HEK293 (cell line): ENCODE data around the gene UQCC2.

Source experiments
- CTCF ChIA-PET: fragments of 350-600 bp; formaldehyde crosslinking; extraction: SDS; loops from one replicate; lab custom pipeline; 2021; ENCODE audit warnings: antibody characterized with exemption; lab: Yijun Ruan, JAX
- POLR2A ChIA-PET: fragments of 300-600 bp; formaldehyde crosslinking; extraction: SDS; loops from one replicate; lab custom pipeline; 2020; ENCODE audit warnings: antibody characterized with exemption, inconsistent platforms; lab: Yijun Ruan, JAX
- H3K27ac ChIP-seq: fragments of 200-500 bp; sonication (Bioruptor generic); 2 replicates; pipeline ENCODE4 v1.5.1; 2014; ENCODE audit warnings: low read depth, low read length, control low read depth, inconsistent platforms; ENCODE audit errors: extremely low read depth
- H3K36me3 ChIP-seq, 2 experiments: fragments of 200-500 bp in 1 of 2; sonication (Bioruptor generic) in 1 of 2; 1 replicate in 1 of 2; 2 replicates in 1 of 2; pipeline ENCODE4 v1.5.1; 2014 to 2017; ENCODE audit warnings: inconsistent platforms in 2 of 2, low read length in 2 of 2; ENCODE audit not compliant: control insufficient read depth in 2 of 2, insufficient read depth in 1 of 2
- H3K4me1 ChIP-seq: fragments of 200-500 bp; sonication (Bioruptor generic); 2 replicates; pipeline ENCODE4 v1.5.1; 2014; ENCODE audit warnings: mild to moderate bottlenecking, low read length, inconsistent platforms; ENCODE audit not compliant: control insufficient read depth, insufficient read depth
- H3K4me3 ChIP-seq: 2 replicates; pipeline ENCODE4 v1.5.1; 2011; ENCODE audit warnings: low read depth, mild to moderate bottlenecking, control low read depth, low read length, moderate library complexity
- H3K9me3 ChIP-seq: fragments of 200-500 bp; sonication (Bioruptor generic); 2 replicates; pipeline ENCODE4 v1.5.1; 2014; ENCODE audit warnings: low read depth, low read length, inconsistent platforms; ENCODE audit not compliant: control insufficient read depth, insufficient read depth
- CTCF ChIP-seq: fragments of 450-650 bp; formaldehyde crosslinking; IDR thresholded peaks from 2 replicates; pipeline ENCODE4 v1.5.1; 2016; ENCODE audit warnings: missing biosample characterization, missing genetic modification characterization
- KLF16 ChIP-seq: fragments of 450-650 bp; formaldehyde crosslinking; IDR thresholded peaks from 2 replicates; pipeline ENCODE4 v1.5.1; 2017; ENCODE audit warnings: missing biosample characterization, missing genetic modification characterization
- SALL2 ChIP-seq: fragments of 450-650 bp; formaldehyde crosslinking; IDR thresholded peaks from 2 replicates; pipeline ENCODE4 v1.5.0; 2017; ENCODE audit warnings: missing biosample characterization, mild to moderate bottlenecking, missing genetic modification characterization, borderline replicate concordance
- TSHZ1 ChIP-seq: fragments of 450-650 bp; formaldehyde crosslinking; IDR thresholded peaks from 2 replicates; pipeline ENCODE4 v1.5.1; 2016; ENCODE audit warnings: missing biosample characterization, missing genetic modification characterization, borderline replicate concordance
- ZBTB20 ChIP-seq: fragments of 450-650 bp; formaldehyde crosslinking; IDR thresholded peaks from 2 replicates; pipeline ENCODE4 v1.5.1; 2016; ENCODE audit warnings: missing biosample characterization, missing genetic modification characterization
- ZFP41 ChIP-seq: fragments of 450-650 bp; formaldehyde crosslinking; IDR thresholded peaks from 2 replicates; pipeline ENCODE4 v1.5.1; 2016; ENCODE audit warnings: missing biosample characterization, missing genetic modification characterization, borderline replicate concordance
- ZNF184 ChIP-seq: fragments of 450-650 bp; IDR thresholded peaks from 2 replicates; pipeline ENCODE4 v1.5.1; 2018; ENCODE audit warnings: missing biosample characterization, mild to moderate bottlenecking, missing genetic modification characterization
- ZNF24 ChIP-seq: fragments of 450-650 bp; formaldehyde crosslinking; IDR thresholded peaks from 2 replicates; pipeline ENCODE4 v1.5.1; 2016; ENCODE audit warnings: missing biosample characterization, missing genetic modification characterization
- ZNF324 ChIP-seq: fragments of 450-650 bp; formaldehyde crosslinking; IDR thresholded peaks from 2 replicates; pipeline ENCODE4 v1.5.1; 2016; ENCODE audit warnings: missing biosample characterization, missing genetic modification characterization
- ZNF580 ChIP-seq: fragments of 450-650 bp; formaldehyde crosslinking; IDR thresholded peaks from 2 replicates; pipeline ENCODE4 v1.5.1; 2016; ENCODE audit warnings: missing biosample characterization, missing genetic modification characterization
- ZNF623 ChIP-seq: fragments of 450-650 bp; formaldehyde crosslinking; IDR thresholded peaks from 2 replicates; pipeline ENCODE4 v1.5.1; 2016; ENCODE audit warnings: missing biosample characterization, missing genetic modification characterization
- ZNF624 ChIP-seq: fragments of 450-650 bp; formaldehyde crosslinking; IDR thresholded peaks from 2 replicates; pipeline ENCODE4 v1.5.1; 2017; ENCODE audit warnings: missing biosample characterization, missing genetic modification characterization
- ZNF639 ChIP-seq: fragments of 450-650 bp; formaldehyde crosslinking; IDR thresholded peaks from 2 replicates; pipeline ENCODE4 v1.5.1; 2016; ENCODE audit warnings: missing biosample characterization, missing genetic modification characterization
- ZNF768 ChIP-seq: fragments of 450-650 bp; formaldehyde crosslinking; IDR thresholded peaks from 2 replicates; pipeline ENCODE4 v1.5.1; 2018; ENCODE audit warnings: missing biosample characterization, mild to moderate bottlenecking, missing genetic modification characterization
- ZSCAN18 ChIP-seq: fragments of 450-650 bp; formaldehyde crosslinking; IDR thresholded peaks from 2 replicates; pipeline ENCODE4 v1.5.1; 2016; ENCODE audit warnings: missing biosample characterization, missing genetic modification characterization

UQCC2 gene

GRCh38 chr6:33654831-33655554, 56.5 kb downstream of the UQCC2 start:
- Histone ChIP-seq H3K9me3 (no peaks in the 10 kb centered on the region), H3K4me3 (no peak overlapping the region), H3K36me3 (no peaks in the 10 kb centered on the region; a peak in 1 of 3 replicates), H3K27ac (no peak overlapping the region), H3K4me1 (no peaks in the 10 kb centered on the region)
- no peak for TF ChIP-seq ZNF768
- TF ChIP-seq ZSCAN18, result no peak
- no peak for TF ChIP-seq ZNF624
- TF ChIP-seq SALL2 (tag by site-specific recombination), result no peak
- TF ChIP-seq ZNF623 (tag by site-specific recombination), result no peak
- TF ChIP-seq ZFP41, result no peak
- ChIA-PET CTCF (interaction anchor here (0.6 to 1.5 kb wide), 7 partner anchors 20 to 107 kb away, joined by 3 to 4 read pairs (median 3); no protein-coding TSS in a partner anchor), POLR2A (no interaction called here)

- POLR2A ChIA-PET, result no interaction called here
- Histone ChIP-seq H3K4me1 (no peaks in the 10 kb centered on the region), H3K36me3 (no peaks in the 10 kb centered on the region; a peak in 1 of 3 replicates), H3K9me3 (no peaks in the 10 kb centered on the region), H3K27ac (no peak overlapping the region), H3K4me3 (no peak overlapping the region)
- no peak for TF ChIP-seq ZNF324 (tag by site-specific recombination)
- TF ChIP-seq ZNF24 (tag by site-specific recombination), result no peak
- TF ChIP-seq ZNF184, result no peak
- TF ChIP-seq TSHZ1 (tag by site-specific recombination), result no peak
- TF ChIP-seq CTCF (tag by site-specific recombination), result no peak
- no peak for TF ChIP-seq ZNF639 (tag by site-specific recombination)
- no peak for TF ChIP-seq KLF16 (tag by site-specific recombination)
- TF ChIP-seq ZNF580 (tag by site-specific recombination), result no peak
- no peak for TF ChIP-seq ZBTB20 (tag by site-specific recombination)
- CTCF ChIA-PET, result interaction anchor here (0.6 to 2.7 kb wide), 8 partner anchors 9 to 178 kb away, joined by 3 to 7 read pairs (median 4); no protein-coding TSS in a partner anchor
Observed at GRCh38 chr6:33652002-33652401, 59.5 kb downstream of the UQCC2 start.
